ENCODE measurements around the gene RNF14.

The RNF14 gene

GRCh38 chr5:141947316-141947715 is 21.6 kb upstream of the RNF14 start:
- DNase-seq (ENCODE audit: low read depth in 2 of 2): no peak

- DNase-seq (ENCODE audit: low read depth in 2 of 2): no peak
Measured at GRCh38 chr5:141948812-141949211, 20.1 kb upstream of the RNF14 start.

GRCh38 chr5:141949511-141949910 is 19.4 kb upstream of the RNF14 start:
- DNase-seq (ENCODE audit: low read depth in 2 of 2): no peak

- DNase-seq (ENCODE audit: low read depth in 2 of 2): no peak
Measured at GRCh38 chr5:141950207-141951005, 18.5 kb upstream of the RNF14 start.

- no peak for DNase-seq (ENCODE audit: low read depth in 2 of 2)
Measured at GRCh38 chr5:141951332-141951781, 17.5 kb upstream of the RNF14 start.

- no peak for DNase-seq (ENCODE audit: low read depth in 2 of 2)
Measured at GRCh38 chr5:141952020-141952419, 16.9 kb upstream of the RNF14 start.

- no peak for DNase-seq (ENCODE audit: low read depth in 2 of 2)
Measured at GRCh38 chr5:141954194-141954593, 14.7 kb upstream of the RNF14 start.

- no peak for DNase-seq (ENCODE audit: low read depth in 2 of 2)
Measured at GRCh38 chr5:141957367-141957996, 11.4 kb upstream of the RNF14 start.

- DNase-seq (ENCODE audit: low read depth in 2 of 2): no peak
Measured at GRCh38 chr5:141958113-141958512, 10.8 kb upstream of the RNF14 start, which contains the start of gene PCDH12. TSS of gene PCDH12 (minus strand) at chr5:141958202. CDS start at chr5:141957851, 351 bp downstream.

- DNase-seq (ENCODE audit: low read depth in 2 of 2): no peak
Measured at GRCh38 chr5:141958546-141959172, 10.2 kb upstream of the RNF14 start.

GRCh38 chr5:141960018-141960417 is 8.9 kb upstream of the RNF14 start:
- DNase-seq (ENCODE audit: low read depth in 2 of 2): no peak

- DNase-seq (ENCODE audit: low read depth in 2 of 2): peak; percentile 81 to 82
Measured at GRCh38 chr5:141960449-141961323, 8.2 kb upstream of the RNF14 start.

GRCh38 chr5:141961466-141961865 is 7.4 kb upstream of the RNF14 start:
- DNase-seq (ENCODE audit: low read depth in 2 of 2): no peak

GRCh38 chr5:141963701-141964100 is 5.2 kb upstream of the RNF14 start:
- DNase-seq (ENCODE audit: low read depth in 2 of 2): no peak

- DNase-seq (ENCODE audit: low read depth in 2 of 2): no peak
Measured at GRCh38 chr5:141965071-141965470, 3.8 kb upstream of the RNF14 start.

- no peak for DNase-seq (ENCODE audit: low read depth in 2 of 2)
Measured at GRCh38 chr5:141966275-141966962, 2.5 kb upstream of the RNF14 start.

- DNase-seq (ENCODE audit: low read depth in 2 of 2): no peak
Measured at GRCh38 chr5:141966963-141967333, 2.0 kb upstream of the RNF14 start.

GRCh38 chr5:141969783-141970771 is 1.2 kb downstream of the RNF14 start:
- no peak for DNase-seq (ENCODE audit: low read depth in 2 of 2)

GRCh38 chr5:141973871-141974595 is 5.1 kb downstream of the RNF14 start:
- DNase-seq (ENCODE audit: low read depth in 2 of 2): no peak

Measured in stimulated activated CD8-positive, alpha-beta memory T cell treated with anti-CD3 and anti-CD28 coated beads, Interleukin-2, amount 100 ng/mL, for 1 hour (primary cell).